Heart right ventricle (tissue), 16 donors: Measurements from ENCODE around the gene FRMD4B. TPM values are rescaled to one million over a fixed set of nuclear protein-coding genes. Genes with fewer than 3 reads are reported as not detected.

Source experiments
- ATAC-seq, 8 donors: fragments of 200-7000 bp; cut with Tn5 transposase; one replicate each; pipeline ENCODE4 v1.9.1; 2020; ENCODE audit warnings: mild to moderate bottlenecking in 8 of 8, moderate library complexity in 8 of 8, moderate number of reproducible peaks in 1 of 8
- DNase-seq, 2 donors: peaks; one replicate each; pipeline ENCODE4 v3.0.0-alpha.2; 2020
- H3K27ac ChIP-seq, 10 donors: fragments of 200-600 bp; sonication (generic) in 2 of 10; one replicate each; pipeline versions ENCODE4 v1.5.0 to v1.8.0; 2020 to 2022; ENCODE audit warnings: mild to moderate bottlenecking in 3 of 10
- H3K27me3 ChIP-seq, 7 donors: fragments of 200-600 bp; one replicate each; pipeline ENCODE4 v1.8.0; 2021 to 2022; ENCODE audit warnings: mild to moderate bottlenecking in 2 of 7
- H3K36me3 ChIP-seq, 9 donors: fragments of 200-600 bp; sonication (generic) in 1 of 9; one replicate each; pipeline versions ENCODE4 v1.5.0 to v1.8.0; 2020 to 2022; ENCODE audit warnings: mild to moderate bottlenecking in 2 of 9
- H3K4me1 ChIP-seq, 9 donors: fragments of 200-600 bp; sonication (generic) in 1 of 9; one replicate each; pipeline versions ENCODE4 v1.5.0 to v1.8.0; 2020 to 2022; ENCODE audit warnings: mild to moderate bottlenecking in 4 of 9
- H3K4me3 ChIP-seq, 10 donors: fragments of 200-600 bp; sonication (generic) in 2 of 10; one replicate each; pipeline versions ENCODE4 v1.5.0 to v1.8.0; 2020 to 2022; ENCODE audit warnings: mild to moderate bottlenecking in 7 of 10, moderate library complexity in 2 of 10
- H3K9me3 ChIP-seq, 11 donors: fragments of 200-600 bp in 10 of 11; sonication (generic) in 2 of 11; one replicate each; pipeline versions ENCODE4 v1.5.0 to v1.8.0; 2013 to 2022; ENCODE audit warnings: mild to moderate bottlenecking in 2 of 11, control low read depth in 1 of 11, moderate library complexity in 1 of 11
- WGBS, 2 donors: extraction: QIAGEN DNeasy Blood & Tissue Kit; methylation state at CpG; one replicate each; pipeline ENCODE4 v1.1.7; 2013; ENCODE audit warnings: inconsistent platforms in 1 of 2; 5-methylcytosine and 5-hydroxymethylcytosine counted together
- intact Hi-C, 10 donors: fragments of 100-400 bp; cut with DNase I; formaldehyde crosslinking; loops; one replicate each; pipeline versions ENCODE4 v1.11.1 to v1.14.2; 2022
- polyA plus RNA-seq, 2 donors: library from polyadenylated mRNA; stranded (reverse); fragments of 200-250 nt; gene quantifications; one replicate each; pipeline ENCODE4 v1.2.3, GENCODE V29; 2013
- total RNA-seq, 10 donors: library from RNA; stranded (reverse); fragmentation: NEBNext Ultra II Directional in 3 of 10; extraction: Animal tissue kit (Norgen Biotek cat#: 25700) in 3 of 10; gene quantifications; one replicate each; pipeline versions ENCODE4 v1.2.1 to v1.2.4, GENCODE V29; 2021 to 2023
- TF ChIP-seq, protein P1 (sequence below), 9 donors: fragments of 200-600 bp; sonication (generic) in 2 of 9; IDR thresholded peaks; one replicate each; pipeline versions ENCODE4 v1.5.0 to v1.8.0; 2021 to 2022; ENCODE audit warnings: antibody characterized with exemption in 9 of 9, mild to moderate bottlenecking in 5 of 9, moderate library complexity in 1 of 9
- donor health status: Arrhythmogenic right ventricular cardiomyopathy.
- donor health status: ischemic (EF 13 %, LVEDD 7.1; RV severe dilation, severe dysfunction).
- donor health status: healthy with polysubstance abuse.
- donor health status: DM: no; HTN: yes; CAD: no.
- donor health status: DM: no; HTN: no; CAD: no.
- donor health status: ischemic (EF 25% LVEDD 6.9; RV normal size, moderate dysfunction).
- donor health status: ischemic (EF 25% LVEDD 5.7; RV mildly dilated, moderate dysfunction).
- donor health status: healthy.
- donor health status: DM: yes; HTN: yes; CAD: no.
- donor health status: Ischemic cardiomyopathy.
- donor health status: ischemic (EF 35%, LVEDD 5.7; RV mildly dilated, moderate dysfunction).
- donor health status: nonischemic (EF 11% LVEDD 7.7; RV severe dilation, severe dysfunction).
- donor health status: DM: yes; HTN: yes; CAD: no.
- donor health status: PGD.
- donor health status: ischemic (EF 29% LVEDD 5.4; RV normal size, mild dysfunction).
- donor health status: nonischemic (EF 23%, LVEDD 6.1; RV moderate dilation, normal function).

Gene FRMD4B
- total and polyA plus RNA-seq, 12 donors, result 4.1 to 31.0 (median 16.7) TPM

DNA sequence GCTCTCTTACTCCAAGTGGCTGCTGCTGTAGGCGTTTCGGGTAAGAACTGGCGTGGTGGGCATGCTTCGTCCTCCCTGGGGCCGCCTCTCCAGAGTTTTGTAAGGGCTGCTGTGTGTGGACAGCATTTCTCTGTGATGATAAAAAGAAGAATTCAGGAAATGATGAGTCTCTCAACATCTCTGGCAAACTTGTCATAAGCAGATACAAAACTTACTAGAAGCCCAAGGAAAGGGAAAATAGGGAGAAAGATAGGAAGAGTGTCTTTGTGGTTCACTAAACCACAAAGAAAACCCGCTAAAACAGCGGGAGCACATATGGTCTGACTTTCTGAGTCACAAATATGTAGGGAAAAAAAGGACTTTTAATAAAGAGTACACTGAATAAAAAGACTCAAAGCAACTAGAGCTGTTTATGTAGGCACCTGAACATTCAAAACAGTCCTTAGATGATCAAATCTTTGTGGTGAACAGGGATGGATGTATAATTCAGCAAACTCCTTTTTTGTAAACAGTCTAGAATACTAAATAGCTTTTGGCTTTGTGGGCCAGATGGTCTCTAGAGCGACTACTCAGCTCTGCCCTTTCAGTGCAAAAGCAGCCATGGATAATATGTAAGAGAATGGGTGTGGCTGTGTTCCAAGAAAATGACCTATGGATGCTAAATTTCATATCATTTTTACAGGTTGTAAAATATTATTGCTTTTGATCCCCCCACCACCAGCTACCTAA is 203.1 kb downstream of the FRMD4B start:
- Histone ChIP-seq H3K27me3 (no peaks in the 10 kb centered on the region), H3K36me3 (peaks cover 0 to 100% (median 49%) of the 10 kb centered on the region in 9 donors), H3K4me3 (no peak overlapping the region), H3K27ac (peak overlapping the region in 5 of 10 donors; percentile 6 to 62 (median 41)), H3K9me3 (no peaks in the 10 kb centered on the region), H3K4me1 (peaks cover 5 to 42% (median 20%) of the 10 kb centered on the region in 9 donors)
- no peak for DNase-seq
- intact Hi-C loops, result no loop called here
- 77 to 78% methylated on average over 8 of the region's 8 CpGs for WGBS, 2 donors
- peak in 1 of 8 donors; percentile 55 for ATAC-seq
- TF ChIP-seq, protein P1, sequence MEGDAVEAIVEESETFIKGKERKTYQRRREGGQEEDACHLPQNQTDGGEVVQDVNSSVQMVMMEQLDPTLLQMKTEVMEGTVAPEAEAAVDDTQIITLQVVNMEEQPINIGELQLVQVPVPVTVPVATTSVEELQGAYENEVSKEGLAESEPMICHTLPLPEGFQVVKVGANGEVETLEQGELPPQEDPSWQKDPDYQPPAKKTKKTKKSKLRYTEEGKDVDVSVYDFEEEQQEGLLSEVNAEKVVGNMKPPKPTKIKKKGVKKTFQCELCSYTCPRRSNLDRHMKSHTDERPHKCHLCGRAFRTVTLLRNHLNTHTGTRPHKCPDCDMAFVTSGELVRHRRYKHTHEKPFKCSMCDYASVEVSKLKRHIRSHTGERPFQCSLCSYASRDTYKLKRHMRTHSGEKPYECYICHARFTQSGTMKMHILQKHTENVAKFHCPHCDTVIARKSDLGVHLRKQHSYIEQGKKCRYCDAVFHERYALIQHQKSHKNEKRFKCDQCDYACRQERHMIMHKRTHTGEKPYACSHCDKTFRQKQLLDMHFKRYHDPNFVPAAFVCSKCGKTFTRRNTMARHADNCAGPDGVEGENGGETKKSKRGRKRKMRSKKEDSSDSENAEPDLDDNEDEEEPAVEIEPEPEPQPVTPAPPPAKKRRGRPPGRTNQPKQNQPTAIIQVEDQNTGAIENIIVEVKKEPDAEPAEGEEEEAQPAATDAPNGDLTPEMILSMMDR (IDR thresholded peaks at IDR 0.05), result no peak

DNA sequence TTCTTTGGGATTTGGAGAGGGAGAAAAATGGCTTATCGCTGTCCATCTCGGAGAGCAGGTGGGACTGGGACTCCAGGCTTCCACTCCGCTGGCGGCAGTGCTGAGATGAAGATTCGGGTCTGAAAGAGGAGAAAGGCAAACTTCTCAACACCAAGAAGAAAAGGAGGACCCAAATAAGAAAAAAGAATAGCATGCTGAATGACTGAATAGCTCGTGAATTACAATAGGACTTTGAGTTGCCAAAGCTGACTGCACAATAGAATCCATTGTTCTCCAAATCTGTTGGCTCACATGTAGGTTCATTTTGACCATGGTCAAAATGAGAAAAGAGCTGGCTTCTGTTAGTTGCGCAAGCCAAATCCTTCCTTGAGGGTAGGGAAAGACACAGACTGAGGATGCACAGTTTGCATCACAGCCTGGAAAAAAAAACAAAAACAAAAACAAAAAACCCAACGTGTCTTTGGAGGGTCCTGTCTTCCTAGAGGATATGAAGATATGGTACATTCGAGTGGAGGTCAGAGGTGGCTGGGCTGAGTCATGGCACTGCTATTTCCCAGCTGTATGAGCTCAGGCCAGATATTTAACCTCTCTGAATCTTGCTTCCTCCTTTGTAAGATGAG is 204.2 kb downstream of the FRMD4B start:
- DNase-seq (no peak), ATAC-seq (peak in 6 of 8 donors; percentile 22 to 74 (median 56))
- WGBS, 2 donors, result 64 to 67% methylated on average over 9 of the region's 9 CpGs
- Histone ChIP-seq H3K9me3 (no peaks in the 10 kb centered on the region), H3K4me3 (no peak overlapping the region), H3K27ac (peak overlapping the region in 6 of 10 donors; percentile 6 to 64 (median 41)), H3K36me3 (peaks cover 0 to 100% (median 39%) of the 10 kb centered on the region in 9 donors), H3K4me1 (peaks cover 5 to 43% (median 20%) of the 10 kb centered on the region in 9 donors), H3K27me3 (no peaks in the 10 kb centered on the region)
- intact Hi-C loops, result no loop called here
- TF ChIP-seq, protein P1 (IDR thresholded peaks at IDR 0.05), result no peak

DNA sequence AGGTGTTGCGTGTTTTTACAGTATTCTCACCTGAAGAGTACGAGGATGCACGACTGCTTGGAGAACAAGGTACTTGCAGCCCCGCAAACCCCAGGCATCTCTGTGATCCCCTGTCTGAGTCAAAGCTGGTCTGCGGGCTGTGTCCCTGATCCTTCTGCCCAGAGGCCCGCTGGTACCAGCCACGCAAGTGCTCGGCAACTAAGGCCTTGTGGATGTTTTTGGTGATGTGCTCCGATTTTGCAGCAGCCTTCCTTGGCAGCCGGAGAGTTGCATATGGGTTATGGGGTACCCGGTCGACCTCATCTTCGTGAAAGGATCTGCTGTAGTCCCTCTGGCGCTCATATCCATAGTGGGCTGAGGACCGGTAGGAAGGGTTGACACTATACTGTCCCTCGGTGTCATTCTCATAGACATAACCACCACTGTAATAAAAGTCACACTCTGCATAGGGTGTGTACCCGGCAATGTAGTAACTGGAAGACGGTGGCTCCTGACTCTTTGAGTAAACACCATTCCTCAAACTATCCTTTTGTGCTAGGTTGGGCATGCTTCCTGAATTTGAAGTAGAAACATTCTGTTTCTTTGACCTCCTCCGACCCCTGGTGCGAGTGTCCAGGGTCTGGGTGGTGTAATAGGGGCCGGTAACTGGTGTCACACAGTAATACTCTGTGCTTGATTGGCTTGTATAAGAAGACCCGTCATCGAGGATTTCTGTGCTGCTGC is 204.9 kb downstream of the FRMD4B start:
- DNase-seq, result no peak
- TF ChIP-seq, protein P1 (IDR thresholded peaks at IDR 0.05), result no peak
- peak in 1 of 8 donors; percentile 10 for ATAC-seq
- no peaks in the 10 kb centered on the region for H3K27me3 ChIP-seq
- H3K27ac ChIP-seq, result peak overlapping the region in 4 of 10 donors; percentile 6 to 64 (median 34)
- 87 to 91% methylated on average over 23 of the region's 23 CpGs for WGBS, 2 donors
- H3K9me3 ChIP-seq, result no peaks in the 10 kb centered on the region
- peaks cover 5 to 49% (median 26%) of the 10 kb centered on the region in 9 donors for H3K4me1 ChIP-seq
- H3K4me3 ChIP-seq, result no peak overlapping the region
- intact Hi-C loops, result no loop called here
- H3K36me3 ChIP-seq, result peaks cover 0 to 100% (median 32%) of the 10 kb centered on the region in 9 donors

DNA sequence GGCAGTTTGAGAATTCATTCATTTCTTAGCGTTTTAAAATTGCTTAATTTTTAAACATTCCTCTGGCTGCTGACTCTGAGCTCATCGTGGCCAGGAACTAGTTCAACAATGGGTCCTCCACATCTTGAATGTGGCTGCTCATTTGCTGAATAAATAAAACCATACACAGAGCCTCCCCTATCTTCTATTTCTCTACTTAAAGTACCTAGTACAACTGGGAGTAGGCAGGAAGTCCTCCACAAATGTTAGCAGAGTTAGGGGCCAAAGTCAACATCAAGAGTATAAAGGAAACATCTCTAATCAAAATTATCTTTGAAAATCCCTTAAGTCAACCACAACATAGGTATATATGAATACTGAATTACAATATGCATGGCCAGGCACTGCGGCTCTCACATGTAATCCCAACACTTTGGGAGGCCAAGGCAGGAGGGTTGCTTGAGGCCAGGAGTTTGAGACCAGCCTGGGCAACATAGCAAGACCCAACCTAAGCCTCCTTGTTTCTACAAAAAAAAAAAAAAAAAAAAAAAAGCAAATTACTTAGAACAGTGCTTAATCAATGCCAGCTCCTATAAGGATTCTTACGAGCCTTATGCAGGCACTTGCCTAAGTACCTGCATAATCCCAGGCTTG is 206.0 kb downstream of the FRMD4B start:
- H3K4me3 ChIP-seq, result no peak overlapping the region
- no peak overlapping the region for H3K27ac ChIP-seq
- H3K9me3 ChIP-seq, result no peaks in the 10 kb centered on the region
- no peaks in the 10 kb centered on the region for H3K27me3 ChIP-seq
- peaks cover 0 to 96% (median 24%) of the 10 kb centered on the region in 9 donors for H3K36me3 ChIP-seq
- intact Hi-C loops, result loop anchor here in 1 of 10 donors (5.0 kb wide), 1 partner anchor 127 kb away; no protein-coding TSS in a partner anchor
- 72 to 77% methylated on average over 4 of the region's 4 CpGs for WGBS, 2 donors
- H3K4me1 ChIP-seq, result peaks cover 8 to 58% (median 36%) of the 10 kb centered on the region in 9 donors
- no peak for DNase-seq
- ATAC-seq, result no peak
- TF ChIP-seq, protein P1 (IDR thresholded peaks at IDR 0.05), result no peak
